Vagina (tissue), 2 donors: ENCODE data around the gene HTR6.

Experiments
- CTCF ChIP-seq, 3 experiments: fragments of 450-650 bp in 2 of 3; fragments of 200-600 bp in 1 of 3; sonication (generic) in 1 of 3; IDR thresholded peaks; one replicate each; pipeline ENCODE4 v1.5.1; 2017 to 2019; ENCODE audit warnings: antibody characterized with exemption in 3 of 3, mild to moderate bottlenecking in 2 of 3, moderate library complexity in 2 of 3
- POLR2A ChIP-seq, 2 donors: fragments of 450-650 bp; IDR thresholded peaks; one replicate each; pipeline ENCODE4 v1.6.1; 2017; ENCODE audit warnings: antibody characterized with exemption in 2 of 2, mild to moderate bottlenecking in 2 of 2, moderate library complexity in 2 of 2
- POLR2AphosphoS5 ChIP-seq, 2 donors: sonication (generic); formaldehyde crosslinking; IDR thresholded peaks; one replicate each; pipeline ENCODE4 v1.9.0; 2017; ENCODE audit warnings: antibody characterized with exemption in 2 of 2, mild to moderate bottlenecking in 2 of 2, low read depth in 1 of 2; ENCODE audit not compliant: insufficient read depth in 1 of 2

GRCh38 chr1:19730232-19730631 lies 65.6 kb downstream of the HTR6 start:
- no peak for TF ChIP-seq POLR2A (IDR thresholded peaks at IDR 0.05)
- no peak for TF ChIP-seq CTCF (IDR thresholded peaks at IDR 0.05)
- TF ChIP-seq POLR2AphosphoS5 (IDR thresholded peaks at IDR 0.05; ENCODE audit: insufficient read depth in 1 of 2, low read depth in 1 of 2) = no peak
